ENCODE data around the gene ZNF205. TPM values are rescaled to one million over a fixed set of nuclear protein-coding genes. Genes with fewer than 3 reads are reported as not detected.
A peak's percentile ranks its signal among the peaks of the same experiment; 100 is the strongest.

Gene ZNF205
- total and polyA plus RNA-seq, 2 of the 13 experiments (the other 11 are each of a cell fraction or from before 2014, with no cell fraction given), result 5.8 to 10.2 TPM

DNA sequence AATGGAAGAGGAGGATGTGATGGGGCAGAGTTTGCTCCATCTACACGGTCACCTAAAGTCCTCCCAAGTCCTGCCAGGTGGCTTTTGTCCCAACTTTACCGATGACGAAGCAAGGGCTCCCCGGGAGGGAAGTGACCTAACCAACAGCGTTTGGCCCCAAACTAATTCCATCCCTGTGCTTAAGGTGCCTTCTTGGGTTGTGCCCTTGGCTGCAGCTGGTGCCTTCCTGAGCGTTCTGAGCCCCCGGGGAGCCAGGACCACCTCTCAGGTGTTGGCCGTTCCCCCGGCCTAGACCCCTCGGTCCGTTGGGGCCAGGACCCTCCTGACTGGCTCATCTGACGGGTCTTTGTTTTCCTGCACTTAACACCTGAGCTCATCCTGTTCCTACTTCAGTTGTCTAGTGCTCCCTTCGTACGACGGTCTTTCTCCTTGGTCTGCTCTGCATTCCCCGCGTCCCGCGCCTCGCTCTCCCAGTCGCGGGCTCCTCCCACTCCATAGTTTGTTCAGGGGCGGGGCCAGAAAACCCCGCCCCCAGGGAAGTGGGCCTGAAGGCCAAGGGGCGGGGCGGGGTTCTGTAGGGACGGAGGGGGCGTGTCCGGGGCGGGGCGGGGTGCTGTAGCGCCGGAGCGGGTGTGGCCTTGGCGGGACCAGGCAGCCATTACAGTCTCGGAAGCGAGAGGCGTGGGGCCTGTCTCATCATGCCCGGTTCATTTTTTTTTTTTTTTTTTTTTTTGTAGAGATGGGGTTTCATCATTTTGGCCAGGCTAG, 12.5 kb upstream of the ZNF205 start (continued):
- no peak for TF ChIP-seq LCORL (IDR thresholded peaks at IDR 0.05)
- TF ChIP-seq LCORL (CRISPR knock-in tag; IDR thresholded peaks at IDR 0.05), result 0 out of 2 replicates have a peak, but pooled peaks have one; percentile 43
- peak; percentile 50; the same call in 1 of the 2 replicates for TF ChIP-seq POLR2AphosphoS5 (IDR thresholded peaks at IDR 0.05; ENCODE audit: low read depth, low read length)
- TF ChIP-seq ZBTB42 (CRISPR knock-in tag; IDR thresholded peaks at IDR 0.05), result 0 out of 2 replicates have a peak, but pooled peaks have one; percentile 39
- 0 out of 2 replicates have a peak, but pooled peaks have one; percentile 25 for TF ChIP-seq ZNF747 (CRISPR knock-in tag; IDR thresholded peaks at IDR 0.05; ENCODE audit: borderline replicate concordance)
- TF ChIP-seq ZSCAN20 (CRISPR knock-in tag; IDR thresholded peaks at IDR 0.05; ENCODE audit: borderline replicate concordance), result no peak
- no peak for TF ChIP-seq SP2 (CRISPR knock-in tag; IDR thresholded peaks at IDR 0.05)
- peak; percentile 62 for TF ChIP-seq DRAP1 (CRISPR knock-in tag; IDR thresholded peaks at IDR 0.05)
- TF ChIP-seq SPEN (CRISPR knock-in tag; IDR thresholded peaks at IDR 0.05; ENCODE audit: low read depth), result 0 out of 2 replicates have a peak, but pooled peaks have one; percentile 37
- no peak for TF ChIP-seq BHLHE40 (IDR thresholded peaks at IDR 0.05; ENCODE audit: low read length)
- no peak for TF ChIP-seq RFXAP (CRISPR knock-in tag; IDR thresholded peaks at IDR 0.05; ENCODE audit: borderline replicate concordance)
- TF ChIP-seq MZF1 (CRISPR knock-in tag; IDR thresholded peaks at IDR 0.05; ENCODE audit: borderline replicate concordance), result no peak
- TF ChIP-seq MXI1 (IDR thresholded peaks at IDR 0.05; ENCODE audit: borderline replicate concordance, low read depth, low read length), result peak; percentile 21; the same call in 1 of the 3 replicates
- TF ChIP-seq ZNF501 (CRISPR knock-in tag; IDR thresholded peaks at IDR 0.05), result 0 out of 2 replicates have a peak, but pooled peaks have one; percentile 27
- TF ChIP-seq CENPBD1 (CRISPR knock-in tag; IDR thresholded peaks at IDR 0.05; ENCODE audit: borderline replicate concordance, low read depth), result no peak
- peak; percentile 25 for TF ChIP-seq IKZF4 (CRISPR knock-in tag; IDR thresholded peaks at IDR 0.05; ENCODE audit: borderline replicate concordance, low read depth, not compliant biosample characterization)
- TF ChIP-seq NFKBIZ (CRISPR knock-in tag; IDR thresholded peaks at IDR 0.05), result 0 out of 2 replicates have a peak, but pooled peaks have one; percentile 38
- TF ChIP-seq NFE2 (CRISPR knock-in tag; IDR thresholded peaks at IDR 0.05), result no peak
- no peak for TF ChIP-seq CBX5 (CRISPR knock-in tag; IDR thresholded peaks at IDR 0.05; ENCODE audit: borderline replicate concordance)
- TF ChIP-seq, protein P1, sequence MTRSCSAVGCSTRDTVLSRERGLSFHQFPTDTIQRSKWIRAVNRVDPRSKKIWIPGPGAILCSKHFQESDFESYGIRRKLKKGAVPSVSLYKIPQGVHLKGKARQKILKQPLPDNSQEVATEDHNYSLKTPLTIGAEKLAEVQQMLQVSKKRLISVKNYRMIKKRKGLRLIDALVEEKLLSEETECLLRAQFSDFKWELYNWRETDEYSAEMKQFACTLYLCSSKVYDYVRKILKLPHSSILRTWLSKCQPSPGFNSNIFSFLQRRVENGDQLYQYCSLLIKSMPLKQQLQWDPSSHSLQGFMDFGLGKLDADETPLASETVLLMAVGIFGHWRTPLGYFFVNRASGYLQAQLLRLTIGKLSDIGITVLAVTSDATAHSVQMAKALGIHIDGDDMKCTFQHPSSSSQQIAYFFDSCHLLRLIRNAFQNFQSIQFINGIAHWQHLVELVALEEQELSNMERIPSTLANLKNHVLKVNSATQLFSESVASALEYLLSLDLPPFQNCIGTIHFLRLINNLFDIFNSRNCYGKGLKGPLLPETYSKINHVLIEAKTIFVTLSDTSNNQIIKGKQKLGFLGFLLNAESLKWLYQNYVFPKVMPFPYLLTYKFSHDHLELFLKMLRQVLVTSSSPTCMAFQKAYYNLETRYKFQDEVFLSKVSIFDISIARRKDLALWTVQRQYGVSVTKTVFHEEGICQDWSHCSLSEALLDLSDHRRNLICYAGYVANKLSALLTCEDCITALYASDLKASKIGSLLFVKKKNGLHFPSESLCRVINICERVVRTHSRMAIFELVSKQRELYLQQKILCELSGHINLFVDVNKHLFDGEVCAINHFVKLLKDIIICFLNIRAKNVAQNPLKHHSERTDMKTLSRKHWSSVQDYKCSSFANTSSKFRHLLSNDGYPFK (CRISPR knock-in tag; IDR thresholded peaks at IDR 0.05; ENCODE audit: borderline replicate concordance), result peak; percentile 45; the same call in 1 of the 2 replicates
- TF ChIP-seq, protein P2, sequence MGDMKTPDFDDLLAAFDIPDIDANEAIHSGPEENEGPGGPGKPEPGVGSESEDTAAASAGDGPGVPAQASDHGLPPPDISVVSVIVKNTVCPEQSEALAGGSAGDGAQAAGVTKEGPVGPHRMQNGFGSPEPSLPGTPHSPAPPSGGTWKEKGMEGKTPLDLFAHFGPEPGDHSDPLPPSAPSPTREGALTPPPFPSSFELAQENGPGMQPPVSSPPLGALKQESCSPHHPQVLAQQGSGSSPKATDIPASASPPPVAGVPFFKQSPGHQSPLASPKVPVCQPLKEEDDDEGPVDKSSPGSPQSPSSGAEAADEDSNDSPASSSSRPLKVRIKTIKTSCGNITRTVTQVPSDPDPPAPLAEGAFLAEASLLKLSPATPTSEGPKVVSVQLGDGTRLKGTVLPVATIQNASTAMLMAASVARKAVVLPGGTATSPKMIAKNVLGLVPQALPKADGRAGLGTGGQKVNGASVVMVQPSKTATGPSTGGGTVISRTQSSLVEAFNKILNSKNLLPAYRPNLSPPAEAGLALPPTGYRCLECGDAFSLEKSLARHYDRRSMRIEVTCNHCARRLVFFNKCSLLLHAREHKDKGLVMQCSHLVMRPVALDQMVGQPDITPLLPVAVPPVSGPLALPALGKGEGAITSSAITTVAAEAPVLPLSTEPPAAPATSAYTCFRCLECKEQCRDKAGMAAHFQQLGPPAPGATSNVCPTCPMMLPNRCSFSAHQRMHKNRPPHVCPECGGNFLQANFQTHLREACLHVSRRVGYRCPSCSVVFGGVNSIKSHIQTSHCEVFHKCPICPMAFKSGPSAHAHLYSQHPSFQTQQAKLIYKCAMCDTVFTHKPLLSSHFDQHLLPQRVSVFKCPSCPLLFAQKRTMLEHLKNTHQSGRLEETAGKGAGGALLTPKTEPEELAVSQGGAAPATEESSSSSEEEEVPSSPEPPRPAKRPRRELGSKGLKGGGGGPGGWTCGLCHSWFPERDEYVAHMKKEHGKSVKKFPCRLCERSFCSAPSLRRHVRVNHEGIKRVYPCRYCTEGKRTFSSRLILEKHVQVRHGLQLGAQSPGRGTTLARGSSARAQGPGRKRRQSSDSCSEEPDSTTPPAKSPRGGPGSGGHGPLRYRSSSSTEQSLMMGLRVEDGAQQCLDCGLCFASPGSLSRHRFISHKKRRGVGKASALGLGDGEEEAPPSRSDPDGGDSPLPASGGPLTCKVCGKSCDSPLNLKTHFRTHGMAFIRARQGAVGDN (CRISPR knock-in tag; IDR thresholded peaks at IDR 0.05), result peak; percentile 75
- TF ChIP-seq NRL (CRISPR knock-in tag; IDR thresholded peaks at IDR 0.05; ENCODE audit: borderline replicate concordance), result peak; percentile 66; the same call in 1 of the 2 replicates

All from HepG2 (cell line).